GM03348 (cell line): ENCODE measurements around the gene CTTNBP2.

Source experiments
- DNase-seq: peaks from one replicate; pipeline ENCODE4 v3.0.0; 2012; ENCODE audit warnings: low spot score

Gene CTTNBP2

DNA sequence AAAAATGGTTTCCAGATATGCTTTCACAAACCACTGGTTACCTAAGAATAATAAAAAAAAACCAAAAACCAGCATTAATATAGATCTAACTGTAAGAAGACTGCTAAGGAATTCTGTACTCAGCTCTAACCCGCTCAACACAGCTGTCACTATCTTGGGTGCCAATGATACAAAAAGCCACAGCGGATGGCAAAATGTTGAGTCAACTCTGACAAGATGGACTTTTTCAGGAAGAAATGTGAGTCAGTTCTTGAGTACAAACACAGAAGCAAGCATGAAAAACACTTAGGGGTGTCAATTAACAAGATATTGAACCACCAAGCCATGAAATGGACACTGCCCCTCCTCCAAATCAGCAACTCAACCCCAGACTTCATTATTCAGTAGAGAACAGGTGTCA is 55.0 kb downstream of the CTTNBP2 start:
- DNase-seq: no peak

DNA sequence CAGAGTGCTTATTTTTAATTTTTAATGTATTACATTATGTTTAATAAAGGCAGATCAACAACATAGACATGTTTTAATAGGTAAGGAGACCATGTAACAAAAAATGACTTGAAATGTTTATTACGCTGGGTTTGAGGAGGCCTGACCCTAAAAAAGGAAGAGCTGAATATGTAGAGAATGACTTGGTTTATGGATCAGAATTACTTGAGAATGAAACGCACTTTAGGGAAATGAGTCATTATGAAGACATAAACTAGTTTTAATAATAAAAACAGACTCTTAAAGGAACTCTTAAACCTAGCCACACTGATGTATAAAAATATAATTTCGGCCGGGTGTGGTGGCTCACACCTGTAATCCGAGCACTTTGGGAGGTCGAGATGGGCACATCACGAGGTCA is 56.5 kb downstream of the CTTNBP2 start:
- DNase-seq: no peak

DNA sequence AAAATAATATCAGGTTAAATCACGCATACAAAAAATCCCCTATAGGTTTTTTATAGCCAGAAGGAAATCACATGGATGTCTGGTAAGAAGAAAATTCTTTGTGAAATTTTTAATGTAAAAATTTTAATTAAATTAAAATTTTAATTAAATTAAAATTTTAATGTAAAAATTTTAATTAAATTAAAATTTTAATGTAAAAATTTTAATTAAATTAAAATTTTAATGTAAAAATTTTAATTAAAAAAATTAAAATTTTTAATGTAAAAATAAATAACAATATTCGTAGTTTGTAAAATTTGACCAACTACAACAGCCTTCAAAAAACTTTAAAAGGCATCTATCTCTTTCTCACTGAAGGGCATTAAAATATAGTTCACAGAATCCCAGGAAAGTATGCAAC is 61.5 kb downstream of the CTTNBP2 start:
- DNase-seq: no peak

DNA sequence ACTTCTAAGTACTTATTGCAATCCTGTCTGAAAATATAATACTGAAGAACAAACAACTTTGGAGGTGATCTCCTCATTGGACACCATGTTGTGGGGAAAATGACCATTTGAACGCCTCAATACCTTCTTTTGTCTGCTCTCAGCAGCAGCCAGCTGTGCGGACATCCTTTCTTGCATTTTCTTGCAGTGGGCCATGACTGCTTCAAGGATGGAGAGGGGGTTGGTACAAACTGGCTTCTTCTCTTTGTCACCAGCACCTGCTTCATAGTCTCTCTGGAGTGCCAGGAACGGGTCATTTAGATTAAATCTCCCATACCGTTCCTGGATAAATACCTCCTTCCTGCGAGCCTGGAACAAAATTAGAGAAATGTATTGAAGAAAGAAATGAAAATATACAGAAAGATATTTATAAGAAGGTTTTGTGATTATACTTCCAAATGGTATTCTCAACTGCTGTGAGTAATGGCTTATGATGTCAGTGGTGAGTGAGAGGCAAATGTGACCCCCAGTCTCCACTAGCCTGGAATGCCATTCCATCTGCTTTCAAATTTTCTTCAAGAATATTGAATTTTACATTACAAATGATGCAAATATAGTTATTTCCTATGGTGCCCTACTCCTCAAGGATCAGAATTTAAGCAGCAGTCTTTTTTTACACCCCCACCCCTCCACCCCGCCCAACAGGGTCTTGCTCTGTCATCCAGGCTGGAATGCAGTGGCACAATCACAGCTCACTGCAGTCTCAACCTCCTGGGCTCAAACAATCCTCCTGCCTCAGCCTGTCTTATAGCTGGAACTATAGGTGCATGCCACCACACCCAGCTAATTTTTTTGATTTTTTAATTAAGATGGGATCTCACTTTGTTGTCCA is 62.4 kb downstream of the CTTNBP2 start:
- DNase-seq: no peak

DNA sequence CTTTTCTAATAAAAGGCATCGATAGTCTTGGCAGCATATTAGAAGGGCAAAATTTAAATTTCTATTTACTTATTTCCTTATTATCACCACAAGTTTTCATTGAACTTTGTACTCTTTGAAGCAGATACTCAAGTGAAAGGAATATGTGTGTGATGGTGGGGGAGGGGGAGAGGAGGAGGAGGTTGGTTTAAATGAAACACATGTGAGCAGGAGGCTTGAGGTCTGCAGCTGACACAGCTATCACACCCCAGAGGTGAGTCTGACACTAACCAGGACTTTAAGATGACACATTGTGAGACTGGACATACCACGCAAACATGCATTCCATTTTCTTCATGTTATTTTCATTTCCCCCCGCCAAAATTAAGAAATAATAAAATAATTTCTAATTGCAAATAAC is 63.3 kb downstream of the CTTNBP2 start:
- no peak for DNase-seq

DNA sequence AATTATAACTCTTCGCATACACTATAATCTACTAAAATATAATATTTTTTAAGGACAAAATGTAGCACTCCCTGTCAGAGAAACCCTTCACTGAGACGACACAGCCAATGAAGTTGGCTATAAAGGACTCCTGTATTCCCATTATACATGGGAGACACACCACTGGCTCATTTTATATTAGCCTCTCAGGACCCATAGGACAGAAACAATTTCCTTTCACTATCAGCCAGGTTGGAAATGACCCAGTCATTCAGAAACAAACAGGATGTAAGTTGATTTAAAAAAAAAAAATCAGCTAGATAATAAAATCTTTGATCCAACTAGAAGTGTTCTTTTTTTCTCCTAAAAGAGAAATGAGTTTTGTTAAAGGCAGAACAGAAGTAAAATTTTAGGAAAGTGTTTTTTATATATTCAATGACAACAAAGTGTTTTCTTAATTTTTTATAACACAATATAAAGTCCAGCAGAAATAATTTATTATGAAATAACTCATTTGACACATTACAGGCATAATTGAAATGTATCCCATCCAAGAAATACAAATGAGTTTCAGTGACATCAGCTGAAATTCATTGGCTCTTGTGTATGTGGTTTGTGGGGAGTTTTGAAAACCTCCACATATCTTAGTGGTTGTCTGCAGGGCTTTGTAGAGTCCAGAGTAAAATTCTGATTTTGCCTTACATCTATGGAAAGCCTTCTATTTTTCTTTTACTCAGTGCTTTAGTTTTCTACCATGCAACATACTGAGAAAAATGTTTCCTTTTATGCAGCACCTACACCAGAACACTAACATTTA is 64.1 kb downstream of the CTTNBP2 start:
- no peak for DNase-seq

DNA sequence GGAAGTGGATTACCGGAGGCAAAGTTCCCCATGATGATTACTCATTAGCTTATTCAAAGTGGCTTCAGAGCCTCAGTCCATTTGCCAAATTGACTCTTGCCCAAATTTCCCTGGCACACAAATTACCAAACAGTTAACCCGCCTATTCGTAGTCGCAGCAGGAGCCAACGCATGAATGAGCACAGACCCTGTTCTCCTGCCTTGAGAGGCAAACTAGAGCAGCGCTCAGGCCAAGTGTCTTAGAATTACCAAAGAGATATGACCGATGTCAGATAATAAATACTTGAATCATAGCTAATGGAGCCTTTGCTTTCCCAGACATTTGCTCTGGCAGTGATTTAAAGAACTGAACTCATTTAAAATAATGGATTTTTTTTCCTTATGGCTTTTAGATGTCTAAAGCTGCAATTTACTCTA is 64.9 kb downstream of the CTTNBP2 start:
- DNase-seq: no peak

DNA sequence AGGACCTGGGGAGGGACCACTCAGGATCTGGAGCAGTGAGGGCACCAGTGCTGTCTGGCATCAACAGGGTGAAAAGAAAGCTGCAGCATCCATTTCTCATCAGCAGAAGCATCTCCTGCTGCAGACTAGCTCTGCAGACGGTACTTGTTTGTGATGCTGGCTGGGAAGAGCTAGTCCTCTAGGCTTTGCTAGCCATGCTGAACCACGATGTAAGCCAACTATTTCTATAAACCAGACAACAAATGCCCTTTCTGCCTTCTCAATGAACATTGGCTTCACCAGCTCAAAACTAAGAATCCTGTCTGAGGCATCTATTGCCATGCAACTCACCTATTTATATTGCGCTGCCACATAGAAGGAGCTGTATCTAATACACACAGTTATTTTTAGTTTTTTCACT is 65.6 kb downstream of the CTTNBP2 start:
- DNase-seq: no peak

DNA sequence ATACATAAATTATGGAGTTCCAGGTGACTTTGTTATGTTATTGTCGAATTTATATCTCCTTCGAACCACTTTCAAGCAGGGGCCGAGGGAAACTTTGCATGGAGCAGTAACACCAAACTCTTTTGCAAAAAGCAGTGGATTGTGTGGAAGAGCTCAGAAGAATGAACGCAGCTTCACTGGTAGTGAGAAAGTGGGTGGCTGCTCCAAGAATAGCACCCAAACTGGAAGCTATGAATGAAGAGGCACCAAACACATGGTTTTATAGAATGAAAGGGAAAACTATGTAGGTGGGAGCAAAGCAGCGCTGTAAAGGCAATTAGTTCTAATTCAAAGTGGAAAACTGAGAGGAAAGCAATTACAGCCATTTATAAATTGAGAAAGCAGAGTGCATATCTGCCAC is 67.2 kb downstream of the CTTNBP2 start:
- no peak for DNase-seq

DNA sequence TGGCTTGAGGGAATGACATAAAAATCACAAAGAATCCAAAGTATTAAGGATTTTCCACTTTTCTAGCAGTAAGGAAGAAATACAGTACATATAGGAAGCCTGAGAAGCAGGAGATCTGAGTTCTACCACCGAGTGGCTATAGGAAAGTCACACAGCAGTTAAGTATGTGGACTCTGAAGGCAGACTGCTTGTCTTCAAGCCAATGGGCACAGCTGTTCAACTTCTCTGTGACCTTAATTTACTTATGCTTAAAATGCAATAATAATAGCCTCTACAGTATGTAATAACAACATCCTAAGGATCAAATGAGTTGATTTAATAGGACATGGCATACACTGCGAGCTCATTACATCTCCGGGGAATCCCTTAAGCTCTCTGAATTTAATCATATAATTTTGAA is 68.0 kb downstream of the CTTNBP2 start:
- DNase-seq: no peak

DNA sequence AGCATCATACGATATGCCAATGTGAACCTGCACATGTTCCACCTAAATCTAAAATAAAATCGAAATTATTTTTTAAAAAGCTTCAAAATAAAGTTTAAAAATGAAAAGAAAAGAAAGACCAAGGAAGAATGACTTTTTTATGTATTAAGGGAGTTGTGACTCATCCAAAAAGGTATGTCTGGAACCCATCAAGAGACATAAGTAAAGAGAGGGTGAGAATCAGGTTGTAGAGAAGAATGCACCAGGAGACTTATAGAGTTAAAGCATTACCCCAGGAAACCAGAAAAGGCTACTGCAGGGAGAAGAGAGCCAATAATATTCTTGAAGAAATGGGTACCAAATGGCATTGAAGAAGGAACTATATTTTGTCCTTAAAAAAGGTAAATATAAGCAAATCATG is 69.8 kb downstream of the CTTNBP2 start:
- DNase-seq: no peak

DNA sequence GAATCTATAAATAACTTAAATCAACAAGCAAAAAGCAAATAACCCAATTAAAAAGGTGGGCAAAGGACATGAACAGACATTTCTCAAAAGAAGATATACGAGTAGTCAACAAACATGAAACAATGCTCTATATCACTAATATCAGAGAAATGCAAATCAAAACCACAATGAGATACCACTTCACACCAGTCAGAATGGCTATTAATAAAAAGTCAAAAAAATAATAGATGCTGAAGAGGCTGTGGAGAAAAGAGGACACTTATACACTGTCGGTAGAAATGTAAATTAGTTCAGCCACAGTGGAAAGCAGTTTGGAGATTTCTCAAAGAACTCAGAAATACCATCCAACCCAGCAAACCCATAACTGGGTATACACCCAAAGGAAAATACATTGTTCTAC is 70.6 kb downstream of the CTTNBP2 start:
- no peak for DNase-seq

DNA sequence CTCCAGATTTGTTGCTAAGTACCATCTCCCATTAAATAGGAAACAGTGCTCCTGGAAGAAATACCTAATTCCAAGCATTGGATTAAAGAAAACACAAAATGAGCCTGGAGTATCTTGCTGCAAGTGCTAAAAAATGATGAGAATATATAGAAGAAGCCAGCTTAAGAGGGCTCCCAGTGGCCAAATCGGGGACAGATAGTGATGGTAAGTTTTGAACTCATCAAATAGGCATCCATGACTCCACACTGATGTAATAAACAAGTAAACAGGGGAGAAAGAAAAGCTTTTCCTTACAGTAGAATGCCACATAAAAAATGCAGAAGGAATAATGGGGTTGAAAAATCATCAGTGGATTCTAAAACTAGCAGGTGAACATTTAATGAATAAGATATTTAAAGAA is 72.4 kb downstream of the CTTNBP2 start:
- DNase-seq: no peak

DNA sequence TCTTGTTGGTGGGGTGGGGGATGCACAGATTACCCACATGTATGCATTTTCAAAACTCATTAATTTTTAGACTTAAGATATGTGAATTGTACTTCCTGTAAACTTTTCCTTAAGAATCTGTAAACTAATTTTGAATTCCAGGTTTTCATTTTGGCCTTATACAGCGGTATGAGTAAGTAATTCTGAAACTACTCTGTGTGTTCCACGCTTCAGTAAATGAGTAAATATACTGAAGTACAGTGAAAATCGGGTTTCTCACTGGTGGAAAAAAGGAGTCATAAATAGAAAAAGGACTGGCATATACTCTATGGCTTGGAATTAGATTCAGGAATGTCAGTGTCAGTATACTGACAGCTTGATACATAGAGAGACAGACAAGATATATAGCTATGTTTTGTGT is 72.8 kb downstream of the CTTNBP2 start:
- no peak for DNase-seq

DNA sequence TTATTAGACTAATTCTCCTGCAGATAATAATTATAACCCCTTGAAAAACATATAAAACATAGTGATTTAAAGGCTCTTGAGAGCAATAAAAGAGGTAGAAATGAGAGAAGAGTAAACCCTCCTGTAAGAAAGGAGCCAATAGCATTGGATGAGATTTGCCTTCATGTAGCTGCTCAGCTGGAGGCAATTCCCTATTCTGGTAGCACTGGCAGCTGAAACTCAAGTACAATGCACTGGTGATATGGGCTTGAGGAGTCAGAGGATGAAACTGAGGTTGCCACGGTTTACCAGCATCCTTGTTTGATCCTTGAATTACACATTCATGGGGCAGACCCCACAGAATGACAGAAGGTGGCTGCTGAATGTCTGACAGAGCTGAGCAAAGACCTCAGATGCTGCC is 76.4 kb downstream of the CTTNBP2 start:
- DNase-seq: no peak

DNA sequence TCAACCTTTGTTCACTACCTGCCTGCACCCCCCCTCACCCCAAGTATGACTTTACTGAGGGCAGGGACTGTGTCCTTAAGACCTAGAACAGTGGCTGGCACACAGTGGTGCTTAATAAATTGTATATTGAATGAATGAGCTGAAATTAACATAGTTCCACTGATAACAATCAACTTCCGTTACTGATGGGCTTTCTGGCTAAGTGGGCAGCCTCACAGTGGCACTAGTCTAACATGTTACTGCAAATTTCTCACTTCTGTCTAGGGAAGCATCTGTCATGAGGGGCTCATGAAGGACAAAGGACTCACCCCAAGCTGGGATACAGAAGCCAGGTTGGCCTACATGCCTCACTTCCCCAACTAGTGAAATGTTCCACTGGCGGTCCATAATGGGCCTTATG is 79.3 kb downstream of the CTTNBP2 start:
- DNase-seq: no peak

DNA sequence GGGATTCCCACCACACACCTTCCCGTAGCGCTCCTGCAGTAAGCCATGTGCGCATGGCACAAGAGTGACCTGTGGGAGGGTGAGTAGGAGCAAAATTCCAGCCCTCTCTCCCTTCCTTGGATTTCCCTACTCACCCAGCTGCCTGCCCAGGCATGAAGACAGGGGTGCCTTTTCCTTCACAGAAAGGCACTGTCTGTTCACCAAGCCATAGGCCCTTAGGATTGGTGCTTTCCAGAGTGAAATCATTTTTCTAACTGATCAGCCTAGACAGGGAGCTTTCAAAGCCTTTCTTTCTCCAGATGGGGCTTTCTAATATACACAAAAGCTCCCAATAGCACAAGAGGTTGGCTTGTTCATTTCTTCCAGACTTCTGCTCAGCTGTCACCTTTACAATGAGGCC is 79.7 kb downstream of the CTTNBP2 start:
- DNase-seq: no peak

DNA sequence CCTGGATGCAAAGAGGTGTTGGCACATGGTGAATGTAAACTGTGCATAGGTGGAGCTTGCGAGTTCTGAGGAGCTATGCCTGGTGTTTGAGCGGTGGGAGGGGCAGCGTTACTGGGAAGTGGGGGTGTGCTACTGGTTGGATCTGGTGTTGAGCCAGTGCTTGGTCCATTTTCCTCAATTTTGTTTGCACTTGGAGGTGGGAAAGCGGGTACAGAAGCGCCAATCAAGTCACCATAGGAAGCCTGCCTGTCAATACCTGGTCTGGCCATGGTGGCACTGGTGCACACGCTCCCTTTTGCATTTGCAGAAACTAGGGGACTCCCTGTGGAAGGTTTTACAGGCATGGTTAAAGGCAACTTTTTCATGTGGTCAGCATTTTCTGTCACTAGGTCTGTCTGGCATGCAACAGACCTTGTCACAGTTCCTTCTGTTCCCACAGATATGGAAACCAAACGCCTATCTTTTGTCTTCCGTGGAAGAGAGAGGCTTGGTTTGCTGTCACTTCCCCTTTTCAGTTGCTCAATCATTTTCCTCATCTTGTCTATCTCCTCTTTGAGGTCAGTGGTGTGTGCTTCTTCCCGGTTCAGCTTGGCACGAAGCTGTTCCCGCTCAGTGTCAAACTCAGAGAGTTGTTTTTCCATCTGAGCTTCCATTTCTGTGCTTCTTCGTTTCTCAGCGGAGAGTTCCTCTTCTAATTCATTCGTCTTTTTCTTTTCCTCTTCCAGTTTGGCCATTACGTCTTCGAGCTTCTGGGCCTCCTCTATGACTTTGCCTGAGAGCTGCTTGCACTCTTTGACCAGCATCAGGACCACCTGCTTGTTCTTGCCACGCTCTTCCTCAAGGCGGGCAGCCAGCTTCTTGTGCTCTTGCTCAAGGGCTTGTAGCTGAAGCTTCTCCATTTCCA is 81.1 kb downstream of the CTTNBP2 start:
- no peak for DNase-seq

DNA sequence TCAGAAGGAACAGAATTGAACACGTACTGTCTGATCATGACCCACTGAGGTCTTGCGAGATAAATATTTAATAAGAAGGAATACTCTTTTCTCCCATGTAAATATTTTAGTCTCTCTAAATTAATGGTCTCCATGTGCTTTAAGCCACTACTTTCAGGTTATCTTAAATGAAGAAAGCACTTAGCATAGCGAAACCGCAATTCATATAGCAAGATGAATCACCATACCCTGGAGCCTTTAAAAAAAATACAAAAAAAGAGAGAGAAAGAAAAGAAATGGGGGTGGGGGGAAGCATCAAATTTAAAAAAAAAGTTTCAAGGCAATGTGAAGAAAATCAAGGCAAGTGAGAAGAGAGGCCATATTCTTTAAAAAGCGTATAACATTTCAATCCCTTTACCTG is 82.5 kb downstream of the CTTNBP2 start:
- no peak for DNase-seq

DNA sequence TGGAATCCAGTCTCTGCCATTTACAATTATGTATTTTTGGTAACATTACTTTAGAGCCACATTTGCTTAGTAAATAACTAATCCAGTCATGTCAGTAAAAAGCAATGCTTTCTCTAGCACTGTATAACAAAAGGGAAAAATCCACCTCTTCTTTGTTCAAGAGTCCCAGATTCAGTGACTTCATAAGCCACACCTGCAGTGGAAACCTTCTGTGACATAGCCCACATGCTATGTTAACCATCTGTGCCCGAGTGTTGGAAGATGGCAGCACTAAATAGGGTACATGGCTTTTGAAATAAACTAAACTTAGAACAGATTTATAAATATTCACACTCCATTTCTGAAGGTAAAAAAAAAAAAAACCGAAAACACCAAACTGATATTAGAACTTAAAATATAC is 83.0 kb downstream of the CTTNBP2 start:
- no peak for DNase-seq

DNA sequence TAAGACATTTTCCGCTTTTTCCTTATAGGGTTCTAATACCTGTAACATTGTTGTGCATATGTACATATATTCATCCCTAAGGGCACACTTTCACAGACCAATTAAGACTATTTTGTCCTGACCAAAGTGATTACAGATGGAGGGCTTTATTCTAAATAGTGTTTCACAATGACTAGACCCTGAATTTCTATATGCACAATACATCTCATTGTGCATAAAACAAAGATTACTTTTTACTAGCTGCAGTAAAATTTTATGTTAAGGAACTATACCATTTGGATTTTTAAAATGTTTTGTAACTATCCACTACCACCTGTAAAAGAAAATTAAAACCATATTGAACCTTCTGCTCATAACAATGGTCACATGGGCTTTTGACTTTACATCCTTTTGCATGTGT is 87.8 kb downstream of the CTTNBP2 start:
- no peak for DNase-seq

DNA sequence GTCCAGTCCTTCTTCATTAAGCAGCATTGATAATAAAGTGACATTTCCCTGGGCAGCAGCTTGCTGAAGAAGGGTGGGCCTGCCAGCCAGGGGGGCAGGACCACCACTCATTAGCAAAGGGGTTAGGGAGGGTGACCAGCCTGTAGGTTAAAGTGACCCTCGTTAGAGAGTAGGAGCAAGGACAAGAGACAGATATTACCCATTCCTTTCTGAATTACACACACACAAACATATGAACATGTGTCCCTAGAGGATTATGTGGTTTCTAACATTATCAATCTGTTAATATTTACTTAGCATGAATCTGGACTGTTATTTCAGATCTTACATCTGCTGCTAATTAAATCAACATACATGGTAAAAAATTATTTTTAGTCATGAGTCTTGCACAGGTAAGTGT is 88.9 kb downstream of the CTTNBP2 start:
- DNase-seq: no peak

DNA sequence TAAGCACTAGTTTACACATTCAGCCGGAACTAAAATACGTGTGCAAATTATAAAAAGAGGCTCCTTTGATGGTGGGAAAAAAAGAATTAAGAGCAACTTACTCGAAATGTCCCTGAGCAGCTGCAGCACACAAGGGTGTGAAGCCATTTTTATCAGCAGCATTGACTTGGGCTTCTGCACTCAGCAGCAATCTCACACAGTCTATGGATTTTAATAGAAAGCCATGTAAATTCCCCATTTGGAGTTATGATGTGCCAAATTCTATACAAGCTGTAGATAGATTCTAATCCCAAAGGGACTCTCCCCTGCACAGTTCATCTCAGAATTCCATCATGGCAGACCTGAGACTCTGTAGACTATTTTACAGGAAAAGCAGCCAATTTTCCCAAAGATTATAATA is 90.5 kb downstream of the CTTNBP2 start:
- DNase-seq: no peak
